ENCODE results near the gene DAPK2. TPM values are rescaled to one million over a fixed set of nuclear protein-coding genes. Genes with fewer than 3 reads are reported as not detected.

Gene DAPK2
- total and polyA plus RNA-seq, 12 donors = 20.8 to 62.6 (median 38.5) TPM

DNA sequence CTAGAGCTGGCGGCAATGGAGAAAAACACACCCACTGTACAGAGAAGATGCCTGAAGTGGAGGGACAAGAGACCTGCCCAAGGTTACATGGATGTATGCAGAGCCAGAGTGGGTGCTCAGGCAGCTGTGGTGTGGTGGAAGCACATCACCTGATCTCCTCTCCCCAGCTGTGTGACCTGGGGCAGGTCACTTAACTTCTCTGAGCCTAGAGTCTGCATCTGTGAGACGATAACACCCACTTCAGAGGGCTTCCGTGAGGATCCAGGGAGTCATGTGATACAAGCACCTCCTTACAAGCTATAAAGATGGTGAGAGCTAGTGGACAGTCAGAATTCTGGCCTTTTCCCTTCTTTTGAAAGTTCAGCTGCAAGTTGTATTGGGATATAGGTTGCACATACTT is 157.5 kb downstream of the DAPK2 start:
- no peak for ATAC-seq
- Histone ChIP-seq H3K4me1 (peaks cover 0 to 52% (median 16%) of the 10 kb centered on the region in 9 donors), H3K4me3 (no peak overlapping the region), H3K27me3 (no peaks in the 10 kb centered on the region), H3K36me3 (no peaks in the 10 kb centered on the region), H3K27ac (no peak overlapping the region), H3K9me3 (no peaks in the 10 kb centered on the region)
- WGBS, 2 donors = 76 to 80% methylated on average over 3 of the region's 3 CpGs
- TF ChIP-seq, protein P1, sequence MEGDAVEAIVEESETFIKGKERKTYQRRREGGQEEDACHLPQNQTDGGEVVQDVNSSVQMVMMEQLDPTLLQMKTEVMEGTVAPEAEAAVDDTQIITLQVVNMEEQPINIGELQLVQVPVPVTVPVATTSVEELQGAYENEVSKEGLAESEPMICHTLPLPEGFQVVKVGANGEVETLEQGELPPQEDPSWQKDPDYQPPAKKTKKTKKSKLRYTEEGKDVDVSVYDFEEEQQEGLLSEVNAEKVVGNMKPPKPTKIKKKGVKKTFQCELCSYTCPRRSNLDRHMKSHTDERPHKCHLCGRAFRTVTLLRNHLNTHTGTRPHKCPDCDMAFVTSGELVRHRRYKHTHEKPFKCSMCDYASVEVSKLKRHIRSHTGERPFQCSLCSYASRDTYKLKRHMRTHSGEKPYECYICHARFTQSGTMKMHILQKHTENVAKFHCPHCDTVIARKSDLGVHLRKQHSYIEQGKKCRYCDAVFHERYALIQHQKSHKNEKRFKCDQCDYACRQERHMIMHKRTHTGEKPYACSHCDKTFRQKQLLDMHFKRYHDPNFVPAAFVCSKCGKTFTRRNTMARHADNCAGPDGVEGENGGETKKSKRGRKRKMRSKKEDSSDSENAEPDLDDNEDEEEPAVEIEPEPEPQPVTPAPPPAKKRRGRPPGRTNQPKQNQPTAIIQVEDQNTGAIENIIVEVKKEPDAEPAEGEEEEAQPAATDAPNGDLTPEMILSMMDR (IDR thresholded peaks at IDR 0.05) = no peak
- intact Hi-C loops (cut with DNase I) = no loop called here
- DNase-seq = no peak

DNA sequence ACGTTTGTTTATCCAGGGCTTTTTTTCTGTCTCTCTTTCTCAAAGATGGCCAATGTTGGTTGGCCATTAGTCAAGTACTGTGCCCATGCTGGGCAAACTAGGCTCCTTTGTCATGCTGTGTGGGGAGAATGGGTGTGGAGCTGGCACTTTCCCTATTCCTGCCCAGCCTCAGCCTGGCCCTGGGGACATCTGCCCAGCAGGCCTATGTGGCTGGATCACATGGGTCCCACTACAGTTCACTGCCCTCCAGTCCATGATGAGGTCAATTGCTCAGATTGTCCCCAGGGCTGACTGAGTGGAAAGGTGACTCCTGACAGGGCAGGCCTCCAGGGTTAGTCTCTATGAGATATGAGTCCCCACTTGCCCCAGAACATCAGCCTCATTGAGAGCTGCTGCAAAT is 158.1 kb downstream of the DAPK2 start:
- Histone ChIP-seq H3K36me3 (no peaks in the 10 kb centered on the region), H3K27me3 (no peaks in the 10 kb centered on the region), H3K4me3 (no peak overlapping the region), H3K9me3 (no peaks in the 10 kb centered on the region), H3K4me1 (peaks cover 0 to 45% (median 16%) of the 10 kb centered on the region in 9 donors), H3K27ac (peak overlapping the region in 3 of 10 donors; percentile 33 to 63 (median 39))
- 70 to 76% methylated on average over 1 of the region's 1 CpG for WGBS, 2 donors
- DNase-seq (no peak), ATAC-seq (no peak)
- TF ChIP-seq, protein P1 (IDR thresholded peaks at IDR 0.05) = no peak
- intact Hi-C loops (cut with DNase I) = no loop called here

DNA sequence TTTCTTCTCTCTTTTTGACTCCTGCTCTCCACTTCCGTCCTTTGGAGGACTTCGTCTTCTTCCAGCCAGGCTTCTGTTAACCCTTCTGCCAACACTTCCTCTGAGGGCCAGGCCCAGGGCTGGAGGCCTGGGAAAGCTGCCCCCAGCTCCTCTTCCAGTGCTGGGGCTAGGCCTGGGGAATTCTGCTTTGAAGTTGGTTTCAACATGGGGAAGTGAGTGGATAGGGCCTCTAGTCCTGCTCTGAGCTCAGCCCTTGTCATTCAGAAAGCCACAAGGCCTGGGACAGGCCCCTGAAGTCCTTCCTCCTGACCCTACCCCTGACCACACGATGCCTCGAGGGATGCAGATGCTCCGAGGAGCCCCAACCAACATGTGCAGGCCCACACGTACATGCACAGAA is 158.7 kb downstream of the DAPK2 start:
- peak overlapping the region in 4 of 10 donors; percentile 33 to 63 (median 42) for H3K27ac ChIP-seq
- H3K9me3 ChIP-seq = no peaks in the 10 kb centered on the region
- TF ChIP-seq, protein P1 (IDR thresholded peaks at IDR 0.05) = no peak
- H3K4me3 ChIP-seq = no peak overlapping the region
- intact Hi-C loops (cut with DNase I) = no loop called here
- H3K4me1 ChIP-seq = peaks cover 0 to 40% (median 16%) of the 10 kb centered on the region in 9 donors
- ATAC-seq = peak in 2 of 8 donors; percentile 18 to 41
- H3K27me3 ChIP-seq = no peaks in the 10 kb centered on the region
- no peak for DNase-seq
- 56 to 69% methylated on average over 5 to 6 of the region's 6 CpGs for WGBS, 2 donors
- H3K36me3 ChIP-seq = no peaks in the 10 kb centered on the region

DNA sequence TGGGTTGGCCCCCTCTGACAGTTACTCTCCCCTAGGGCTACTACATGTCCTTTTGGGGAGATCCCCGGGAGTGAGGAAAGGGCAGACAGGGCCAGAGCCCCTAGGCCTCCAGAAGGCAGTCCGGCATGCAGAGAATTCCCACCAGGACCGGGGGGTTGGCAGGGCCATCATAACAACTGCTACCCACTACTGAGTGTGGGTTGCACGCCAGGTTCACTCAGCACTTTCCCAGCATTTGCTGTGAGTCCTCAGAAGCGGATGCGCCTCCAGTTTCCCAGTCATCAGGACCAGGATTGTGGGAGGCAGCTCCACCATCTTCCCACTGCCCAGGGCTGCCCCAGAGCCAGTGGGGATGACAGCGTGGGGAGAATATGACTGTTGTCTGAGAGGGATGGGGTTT is 161.3 kb downstream of the DAPK2 start:
- no peaks in the 10 kb centered on the region for H3K9me3 ChIP-seq
- no peak for ATAC-seq
- H3K4me1 ChIP-seq = peaks cover 0 to 39% (median 20%) of the 10 kb centered on the region in 9 donors
- 93 to 97% methylated on average over 7 of the region's 7 CpGs for WGBS, 2 donors
- no peaks in the 10 kb centered on the region for H3K36me3 ChIP-seq
- H3K27me3 ChIP-seq = no peaks in the 10 kb centered on the region
- DNase-seq = no peak
- no peak overlapping the region for H3K27ac ChIP-seq
- TF ChIP-seq, protein P1 (IDR thresholded peaks at IDR 0.05) = no peak
- intact Hi-C loops (cut with DNase I) = no loop called here
- no peak overlapping the region for H3K4me3 ChIP-seq
